CD4-positive, alpha-beta T cell treated with Interleukin-12 subunit alpha and Interleukin-12 subunit beta, for 1 hour (primary cell): ENCODE data around the gene CCDC50.

Experiments
- DNase-seq: peaks from one replicate; pipeline ENCODE4 v3.0.0-alpha.2; 2020

Gene CCDC50

DNA sequence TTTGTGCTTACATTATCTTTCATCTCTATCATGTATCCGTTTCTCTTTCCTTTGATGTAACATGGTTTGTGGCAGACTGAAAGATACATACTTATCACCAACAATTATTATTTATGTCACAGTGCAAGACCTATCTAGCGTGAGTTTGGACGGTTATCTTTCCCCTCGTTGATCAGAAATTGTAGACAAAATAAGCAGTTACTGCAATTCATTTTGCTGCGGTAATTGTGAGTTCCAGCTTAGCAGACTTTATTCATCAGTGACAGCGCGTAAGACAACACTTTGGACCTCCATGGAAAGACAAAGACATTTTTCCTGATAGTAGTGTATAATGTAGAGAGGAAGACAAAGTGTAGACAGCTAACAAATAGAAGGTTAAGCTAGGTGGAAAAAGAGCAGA is 52.1 kb downstream of the CCDC50 start:
- no peak for DNase-seq

DNA sequence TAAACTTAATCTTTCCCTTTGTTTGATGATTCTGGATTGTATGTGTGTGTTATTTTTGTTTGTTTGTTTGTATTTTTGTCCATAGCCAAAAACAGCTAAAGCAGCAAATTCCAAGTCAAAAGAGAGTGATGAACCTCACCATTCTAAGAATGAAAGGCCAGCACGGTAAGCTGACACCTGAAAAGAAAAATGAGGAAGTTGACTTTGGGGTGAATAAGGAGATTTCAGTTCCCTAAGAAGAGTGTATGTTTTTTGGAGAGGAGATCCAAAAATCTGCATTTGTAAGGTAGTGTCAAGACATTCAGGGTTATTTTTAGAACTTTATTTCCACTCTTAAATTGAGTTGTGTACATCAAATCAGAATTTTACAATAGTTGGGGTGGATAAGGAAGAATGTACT is 53.5 kb downstream of the CCDC50 start:
- DNase-seq, result no peak

DNA sequence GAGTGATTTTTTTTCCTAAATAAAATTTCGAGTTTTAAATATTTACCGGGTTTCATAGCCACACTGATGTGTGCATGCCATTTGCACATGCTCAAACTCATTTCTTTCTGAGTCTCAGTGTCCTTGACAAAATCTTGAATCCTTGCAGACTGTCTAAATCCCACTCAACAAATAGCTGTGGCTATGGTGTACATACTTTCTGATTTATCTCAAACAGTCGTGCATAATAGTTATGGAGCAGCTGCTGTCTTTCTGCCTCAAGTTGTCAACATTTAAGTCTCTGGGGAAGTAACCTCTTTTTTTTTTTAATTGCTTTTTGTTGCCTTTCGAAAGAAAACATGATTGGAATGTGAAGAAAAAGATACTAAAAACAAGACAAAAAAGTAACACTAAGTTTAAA is 53.9 kb downstream of the CCDC50 start:
- DNase-seq, result no peak

DNA sequence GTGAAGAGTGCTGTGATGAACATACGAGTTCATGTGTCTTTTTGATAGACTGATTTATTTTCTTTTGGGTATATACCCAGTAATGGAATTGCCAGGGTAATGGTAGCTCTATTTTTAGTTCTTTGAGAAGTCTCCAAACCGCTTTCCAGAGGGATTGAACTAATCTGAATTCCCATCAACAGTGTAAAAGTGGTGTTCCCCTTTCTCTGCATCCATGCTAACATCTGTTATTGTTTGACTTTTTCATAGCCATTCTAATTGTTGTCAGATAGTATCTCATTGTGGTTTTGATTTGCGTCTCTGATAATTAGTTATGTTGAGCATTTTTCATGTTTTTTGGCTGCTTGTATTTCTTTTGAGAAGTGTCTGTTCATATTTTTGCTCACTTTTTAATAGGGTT is 55.9 kb downstream of the CCDC50 start:
- no peak for DNase-seq

DNA sequence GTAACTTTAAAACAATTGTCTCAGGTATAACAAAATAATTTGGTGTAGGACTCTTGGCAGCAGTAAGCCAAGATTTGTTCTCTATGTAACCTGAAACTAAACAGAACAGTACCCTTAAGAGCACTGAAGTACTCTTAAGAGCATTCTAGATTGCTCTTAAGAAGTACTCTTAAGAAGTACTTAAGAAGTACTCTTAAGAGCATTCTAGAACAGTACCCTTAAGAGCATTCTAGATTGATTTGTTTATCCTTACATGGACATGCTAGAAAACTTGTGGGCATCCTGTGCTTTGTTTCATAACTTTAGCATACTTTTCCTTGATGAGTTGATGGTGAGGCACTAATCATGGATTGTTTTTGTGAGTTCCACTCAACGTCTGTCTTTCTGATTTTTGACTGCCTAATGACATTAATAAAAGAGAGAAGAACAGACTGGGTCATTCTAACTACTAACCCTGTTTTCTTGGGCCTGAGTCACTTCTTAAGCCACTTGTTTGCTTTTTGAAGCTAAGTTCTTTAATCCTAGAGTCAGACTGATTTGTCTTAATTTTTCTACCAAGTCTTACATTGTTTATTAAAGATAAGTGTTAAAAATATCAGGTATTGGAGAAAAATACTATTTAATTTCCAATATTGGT is 58.4 kb downstream of the CCDC50 start:
- no peak for DNase-seq

DNA sequence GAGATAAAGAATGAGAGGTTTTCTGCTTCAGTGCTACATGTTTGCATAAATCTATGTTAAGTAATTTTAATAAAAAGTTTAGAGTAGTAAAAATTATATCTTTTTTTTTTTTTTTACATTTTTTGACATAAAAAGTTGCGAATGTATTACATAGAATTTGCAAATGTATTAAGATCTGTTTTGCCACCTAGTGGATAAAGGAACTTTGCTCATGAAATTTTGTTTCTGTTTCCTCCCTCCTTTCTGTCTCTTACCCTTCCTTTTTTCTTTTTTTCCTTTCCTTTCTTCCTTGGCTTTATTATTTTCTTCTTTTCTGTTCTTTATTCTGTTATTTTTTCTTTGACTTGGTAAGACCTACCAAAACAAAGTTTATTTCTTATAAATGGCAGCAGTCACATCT is 59.6 kb downstream of the CCDC50 start:
- no peak for DNase-seq

DNA sequence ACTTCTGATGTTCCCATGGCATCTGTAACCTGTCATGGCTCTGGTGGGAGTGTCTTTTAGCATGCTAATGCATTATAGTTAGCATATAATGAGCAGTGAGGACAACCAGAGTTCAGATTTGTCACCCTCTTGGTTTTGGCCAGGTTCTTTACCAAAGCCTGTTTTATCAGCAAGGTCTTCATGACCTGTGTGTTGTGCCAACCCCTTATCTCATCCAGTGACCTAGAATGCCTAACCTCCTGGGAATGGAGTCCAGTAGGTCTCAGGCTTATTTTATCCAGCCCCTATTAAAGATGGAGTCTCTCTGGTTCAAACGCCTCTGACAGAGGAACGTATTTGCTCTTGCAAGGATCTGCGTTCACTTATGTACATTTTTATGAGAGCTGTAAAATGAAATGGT is 61.4 kb downstream of the CCDC50 start:
- no peak for DNase-seq

DNA sequence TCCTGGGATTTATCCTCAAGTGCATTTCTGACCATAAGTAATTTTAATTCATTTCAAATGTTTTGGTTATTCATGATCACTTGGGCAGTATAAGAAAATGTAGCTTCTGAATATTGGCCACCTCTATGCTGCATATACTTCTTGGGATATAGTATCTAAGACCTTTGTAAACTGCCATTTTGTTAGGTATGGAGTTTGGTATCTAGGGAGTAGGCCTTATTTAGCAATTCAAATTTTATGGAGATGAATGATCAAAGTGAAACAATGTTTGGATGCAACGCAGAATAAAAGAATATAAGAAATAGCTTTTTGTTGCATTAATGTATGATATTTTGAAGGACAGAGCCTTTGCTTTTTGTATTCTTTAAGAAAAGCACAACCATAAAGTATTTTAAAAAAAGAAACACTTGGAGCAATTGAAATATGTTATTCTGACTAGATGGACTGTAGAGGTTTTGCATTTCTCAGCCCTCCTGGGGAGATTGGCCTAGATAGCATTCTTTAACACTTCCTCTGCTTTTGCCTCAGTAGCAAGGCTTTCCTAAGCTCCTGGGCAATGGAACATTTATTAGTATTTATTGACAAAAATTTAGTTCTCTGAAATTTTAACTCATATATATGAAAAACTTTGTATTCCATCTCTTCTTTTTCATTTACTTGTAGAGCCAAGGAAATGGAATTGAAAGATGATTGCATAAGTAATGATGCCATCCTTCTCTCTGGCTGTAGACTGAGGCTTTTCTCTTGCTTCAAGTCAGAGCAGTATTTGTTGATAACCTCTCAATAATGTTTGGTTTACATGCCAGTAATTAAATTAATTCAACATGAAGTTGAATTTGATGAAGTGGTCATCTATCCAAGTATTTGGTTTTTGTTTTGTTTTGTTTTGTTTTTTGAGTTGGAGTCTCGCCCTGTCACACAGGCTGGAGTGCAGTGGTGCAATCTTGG is 62.9 kb downstream of the CCDC50 start:
- no peak for DNase-seq

DNA sequence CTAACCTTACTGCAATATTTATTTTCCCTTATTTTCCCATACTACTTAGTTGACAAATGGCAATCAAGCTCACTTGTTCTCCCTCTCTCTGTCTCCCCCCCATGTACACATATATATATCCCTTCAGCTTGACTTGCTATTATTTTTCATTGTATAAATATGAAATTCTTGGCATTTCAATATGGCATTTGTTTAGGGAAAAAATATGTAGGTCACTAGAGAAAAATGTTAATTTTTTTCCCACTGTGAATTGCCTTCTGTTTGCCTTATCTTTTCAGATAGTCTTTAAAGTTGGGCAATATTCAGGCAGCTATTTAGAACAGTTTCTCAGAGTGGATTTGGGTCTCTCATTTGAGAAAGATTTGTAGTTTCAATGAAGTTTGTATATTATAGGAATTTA is 64.0 kb downstream of the CCDC50 start:
- DNase-seq, result no peak

DNA sequence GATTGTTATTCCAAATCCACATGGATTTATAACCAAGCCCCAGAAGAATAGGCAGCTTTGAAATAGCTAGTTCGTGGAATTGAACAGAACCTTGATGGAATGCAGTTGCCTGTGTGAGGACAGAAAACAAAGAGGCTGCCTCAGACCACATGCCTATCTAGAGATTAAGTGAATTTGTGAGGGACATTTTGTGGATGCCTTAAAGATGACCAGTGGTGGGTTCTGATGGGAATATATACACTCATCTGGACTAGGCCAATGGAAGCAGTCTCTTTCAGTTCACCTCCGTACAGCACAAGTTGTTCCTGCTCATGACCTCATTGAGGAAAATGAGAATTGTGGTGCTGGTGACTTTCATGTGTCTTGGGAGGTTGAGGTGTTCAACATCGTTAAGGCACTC is 68.6 kb downstream of the CCDC50 start:
- no peak for DNase-seq

DNA sequence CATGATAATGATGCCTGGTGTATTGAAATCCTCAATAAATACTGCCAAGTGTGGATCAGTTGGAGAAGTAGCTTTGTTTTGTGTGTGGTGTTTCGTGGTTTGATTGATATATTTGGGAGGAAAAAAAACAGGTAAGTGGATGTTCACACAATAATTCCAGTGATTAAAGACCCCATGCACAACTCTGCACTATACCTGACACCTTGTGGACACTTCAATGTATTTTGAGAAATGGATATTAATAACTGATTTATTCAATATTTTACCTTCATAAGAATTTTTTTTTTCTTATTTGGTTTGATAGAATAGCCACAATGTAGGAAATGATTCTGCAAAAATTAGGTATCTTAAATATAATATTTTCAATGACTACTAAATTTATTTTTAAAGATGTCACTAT is 69.4 kb downstream of the CCDC50 start:
- no peak for DNase-seq

DNA sequence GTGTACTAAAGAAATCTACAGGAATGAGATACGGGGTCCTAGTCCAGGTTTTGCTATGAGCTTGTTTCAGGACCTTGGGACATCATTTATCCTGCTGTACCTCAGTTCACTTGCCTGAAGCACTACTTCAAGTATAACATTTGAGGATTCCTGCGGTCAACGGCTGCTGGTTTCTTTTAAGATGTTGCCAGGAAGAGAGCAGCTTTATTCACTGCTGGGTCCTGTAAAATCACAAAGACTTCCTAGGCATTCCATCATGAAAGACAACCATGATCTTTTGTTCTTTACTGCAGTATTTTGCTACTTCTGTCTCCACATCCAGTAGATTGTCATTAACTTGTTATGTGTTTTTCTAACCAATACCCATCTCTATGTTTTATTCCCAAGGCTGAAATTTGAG is 70.7 kb downstream of the CCDC50 start:
- no peak for DNase-seq

DNA sequence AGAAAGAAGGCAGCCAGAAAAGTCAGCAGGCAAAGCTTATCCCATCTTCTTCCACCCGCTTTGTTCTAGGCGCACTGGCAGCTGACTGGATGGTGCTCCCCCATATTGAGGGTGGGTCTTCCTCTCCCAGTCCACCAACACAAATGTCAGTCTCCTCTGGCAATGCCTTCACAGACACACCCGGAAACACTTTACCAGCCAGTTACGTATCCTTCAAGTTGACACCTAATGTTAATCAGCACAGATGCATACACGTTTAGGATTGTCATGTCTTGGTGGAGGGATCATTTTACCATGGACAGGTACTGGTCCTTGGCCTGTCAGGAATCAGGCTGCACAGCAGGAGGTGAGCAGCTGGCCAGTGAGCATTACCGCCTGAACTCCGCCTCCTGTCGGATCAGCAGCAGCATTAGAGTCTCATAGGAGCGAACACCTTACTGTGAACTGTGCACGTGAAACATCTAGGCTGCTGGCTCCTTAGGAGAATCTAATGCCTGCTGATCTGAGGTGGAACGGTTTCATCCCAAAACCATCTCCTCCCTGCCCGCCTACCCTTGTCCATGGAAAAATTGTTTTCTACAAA is 72.7 kb downstream of the CCDC50 start:
- DNase-seq, result no peak

DNA sequence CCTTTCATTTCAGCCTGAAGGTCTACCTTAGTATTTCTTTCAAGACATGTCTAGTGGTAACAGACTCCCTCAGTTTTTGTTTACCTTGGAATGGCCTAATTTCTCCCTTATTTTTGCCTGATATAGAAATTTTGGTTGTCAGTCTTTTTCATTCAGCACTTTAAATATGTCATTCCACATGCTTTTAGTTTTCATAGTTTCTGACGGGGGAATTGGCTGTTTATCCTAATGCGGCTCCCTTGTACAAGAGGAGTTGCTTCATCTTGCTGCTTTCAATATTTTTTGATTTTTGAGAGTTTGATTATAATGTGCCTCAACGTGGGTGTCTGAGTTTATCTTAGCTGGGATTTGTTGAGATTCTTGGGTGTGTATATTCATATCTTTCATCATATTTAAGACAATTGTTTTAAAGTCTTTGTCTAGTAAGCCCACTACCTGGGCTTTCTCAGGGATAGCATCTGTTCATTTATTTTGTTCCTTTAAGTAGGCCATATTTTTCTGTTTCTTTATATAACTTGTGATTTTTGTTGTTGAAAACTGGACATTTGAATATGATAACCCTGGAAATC is 80.7 kb downstream of the CCDC50 start:
- no peak for DNase-seq

DNA sequence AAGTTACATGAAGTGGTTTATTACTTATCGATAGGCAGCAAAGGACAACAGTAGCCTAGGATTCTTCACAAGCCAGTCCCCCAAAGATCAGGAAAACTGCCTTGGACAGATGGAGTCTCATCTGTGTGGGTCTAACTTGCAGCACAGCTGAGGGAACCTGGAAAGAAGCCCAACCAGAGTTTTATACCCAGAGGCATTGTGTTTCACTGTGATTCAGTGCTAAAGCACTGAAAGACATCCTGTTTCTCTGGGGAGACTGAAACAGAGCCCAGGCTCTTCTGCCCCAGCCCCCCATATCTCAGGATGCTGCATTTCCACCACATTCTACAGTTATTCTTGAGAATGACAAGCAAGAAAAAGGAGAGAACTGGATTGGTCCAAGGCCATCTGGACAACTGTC is 83.6 kb downstream of the CCDC50 start:
- no peak for DNase-seq

DNA sequence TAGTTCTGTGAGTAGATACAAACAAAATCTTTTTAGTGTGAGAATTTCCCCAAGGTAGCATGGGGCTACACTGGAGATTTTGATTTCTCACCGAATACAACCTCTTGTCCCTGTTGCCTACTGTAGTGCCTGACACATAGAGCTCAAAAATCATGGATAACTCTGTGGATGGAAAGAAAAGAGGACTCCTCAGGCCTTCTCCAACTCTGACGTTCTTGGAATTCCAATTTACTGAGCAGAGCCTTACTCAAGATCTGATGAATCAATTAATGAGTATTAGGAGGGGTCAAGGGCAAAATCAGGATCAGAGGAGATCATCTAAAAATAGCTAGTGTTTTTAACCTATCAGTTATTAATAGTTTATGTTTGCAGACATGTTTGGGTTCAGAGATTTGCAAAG is 85.1 kb downstream of the CCDC50 start:
- no peak for DNase-seq

DNA sequence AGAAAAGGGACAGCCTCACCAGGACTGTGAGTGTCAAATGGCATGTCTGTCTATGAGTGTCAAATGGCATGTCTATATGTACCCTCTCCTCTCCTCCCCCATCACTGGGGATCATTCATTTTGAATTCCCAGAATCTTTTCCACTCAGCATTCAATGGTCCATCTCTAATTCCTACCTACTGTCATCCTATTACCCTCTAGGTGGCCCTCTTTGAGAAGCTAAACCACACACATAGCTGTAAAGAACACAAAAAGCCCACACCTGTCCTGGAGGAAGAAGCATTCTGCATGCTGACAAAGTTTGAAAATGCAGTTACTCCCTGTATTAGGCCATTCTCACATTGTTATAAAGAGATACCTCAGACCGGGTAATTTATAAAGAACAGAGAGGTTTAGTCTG is 85.5 kb downstream of the CCDC50 start:
- DNase-seq, result no peak

DNA sequence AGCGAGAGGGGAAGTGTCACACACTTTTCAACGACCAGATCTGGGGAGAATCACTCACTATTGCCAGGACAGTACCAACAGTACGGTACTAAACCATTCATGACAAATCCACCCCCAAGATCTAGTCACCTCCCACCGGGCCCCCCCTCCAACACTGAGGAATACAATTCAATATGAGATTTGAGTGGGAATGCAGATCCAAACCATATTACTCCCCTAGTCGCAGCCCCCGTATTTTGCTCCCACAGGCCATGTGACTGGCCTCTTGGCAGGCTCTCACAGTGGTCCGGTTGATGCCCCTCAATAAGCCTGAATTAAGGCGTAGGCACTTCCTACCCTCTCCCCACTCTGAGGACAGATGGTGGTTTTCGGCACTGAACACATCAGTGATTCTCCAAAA is 86.4 kb downstream of the CCDC50 start:
- DNase-seq, result no peak

DNA sequence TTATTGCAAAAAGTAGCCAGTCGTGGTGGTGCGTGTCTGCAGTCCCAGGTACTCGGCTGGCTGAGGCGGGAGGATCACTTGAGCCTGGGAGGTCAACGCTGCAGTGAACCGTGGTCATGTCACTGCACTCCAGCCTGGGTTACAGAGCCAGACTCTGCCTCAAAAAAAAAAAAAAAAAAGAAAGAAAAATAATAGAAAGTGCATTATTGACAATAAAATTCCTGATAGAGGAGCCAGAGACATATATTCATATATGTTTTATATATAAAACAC is 88.2 kb downstream of the CCDC50 start:
- no peak for DNase-seq

DNA sequence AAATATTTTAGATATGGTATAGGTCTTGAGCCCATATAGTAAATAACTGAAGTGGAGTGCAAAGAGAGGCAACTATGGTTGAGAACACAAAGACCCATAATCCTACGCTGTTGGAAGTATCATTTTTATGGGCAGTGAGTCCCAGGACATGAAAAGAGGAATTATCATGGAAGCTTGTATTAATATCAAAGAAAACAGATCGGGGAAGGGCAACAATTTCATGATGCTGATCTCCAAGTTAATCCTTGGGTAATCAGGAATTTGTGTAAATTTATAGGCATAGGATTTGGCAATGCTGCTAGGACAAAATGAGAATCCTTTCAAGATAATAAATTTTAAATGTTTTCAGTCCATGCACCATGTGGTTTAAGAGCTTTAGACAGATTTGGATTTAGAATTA is 91.6 kb downstream of the CCDC50 start:
- no peak for DNase-seq

DNA sequence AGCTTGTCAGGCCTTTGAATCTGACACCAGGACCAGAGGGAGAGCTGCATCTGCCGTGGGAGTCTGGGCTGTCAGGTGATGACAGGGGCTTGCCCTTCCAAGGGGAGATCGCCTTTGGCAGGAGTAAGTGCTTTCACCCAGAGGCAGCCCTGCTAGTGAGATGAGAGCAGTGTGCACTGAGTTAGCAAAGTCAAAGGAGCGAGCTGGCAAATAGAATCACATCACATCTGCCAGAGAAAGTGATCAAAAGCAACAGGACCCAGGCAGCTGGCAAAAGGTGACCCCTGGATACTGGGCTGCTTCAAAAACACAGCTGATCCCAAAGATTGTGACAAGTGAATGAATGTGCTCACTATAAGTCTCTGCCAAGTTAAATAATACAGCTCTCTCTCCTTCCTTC is 95.7 kb downstream of the CCDC50 start:
- no peak for DNase-seq

DNA sequence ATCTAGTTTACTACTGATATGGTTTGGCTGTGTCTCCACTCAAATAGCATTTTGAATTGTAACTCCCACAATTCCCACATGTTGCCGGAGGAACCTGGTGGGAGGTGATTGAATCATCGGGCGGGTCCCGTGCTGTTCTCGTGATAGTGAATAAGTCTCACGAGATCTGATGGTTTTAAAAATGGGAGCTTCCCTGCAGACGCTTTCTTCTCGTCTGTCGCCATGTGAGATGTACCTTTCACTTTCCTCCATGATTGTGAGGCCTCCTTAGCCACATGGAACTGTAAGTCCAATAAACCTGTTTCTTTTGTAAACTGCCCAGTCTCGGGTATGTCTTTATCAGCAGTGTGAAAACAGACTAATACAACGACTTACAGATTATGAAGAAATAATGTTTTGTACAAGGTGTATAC is 96.1 kb downstream of the CCDC50 start:
- no peak for DNase-seq

DNA sequence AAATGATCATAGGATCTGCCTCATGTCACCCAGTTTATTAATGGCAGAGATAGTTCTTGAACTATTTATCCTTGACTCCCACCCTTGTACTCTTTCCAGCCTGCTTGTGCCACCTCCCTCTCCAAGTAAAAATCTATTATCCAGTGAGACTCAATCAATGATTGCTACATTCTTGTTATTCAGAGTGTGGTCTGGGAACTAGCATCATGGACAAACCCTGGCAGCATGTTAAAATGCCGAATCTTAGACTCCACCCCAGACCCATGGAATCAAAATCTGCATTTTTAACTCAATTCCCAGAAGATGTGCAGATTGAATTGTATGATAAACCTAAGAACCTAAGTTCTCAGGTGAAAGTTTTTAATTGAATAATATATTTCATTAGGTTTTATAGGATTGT is 97.1 kb downstream of the CCDC50 start:
- no peak for DNase-seq

DNA sequence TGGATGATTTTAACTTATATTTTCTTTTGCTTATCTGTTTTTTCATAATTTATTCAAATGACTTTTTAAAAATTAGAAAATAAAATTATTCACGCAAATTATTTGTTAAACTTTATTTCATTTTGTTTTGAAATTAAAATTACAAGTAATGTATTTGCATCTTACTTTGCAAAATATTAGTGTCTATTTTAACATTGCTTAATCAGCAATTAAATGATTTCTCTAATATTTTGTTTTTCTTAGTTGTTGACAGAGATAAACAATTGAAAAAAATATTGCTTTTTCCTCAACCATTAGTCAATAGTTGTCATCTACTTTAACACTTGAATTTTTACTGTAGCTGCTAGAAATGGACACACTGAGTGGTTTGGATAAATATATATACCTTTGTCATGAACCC is 99.0 kb downstream of the CCDC50 start:
- no peak for DNase-seq
